ENCODE results near the gene LTBP1.
"Not testable (repeated sequence)": the region's sequence is repeated elsewhere in the genome, so short reads cannot be mapped to it uniquely, and the experiment has no call there.

LTBP1 gene

DNA sequence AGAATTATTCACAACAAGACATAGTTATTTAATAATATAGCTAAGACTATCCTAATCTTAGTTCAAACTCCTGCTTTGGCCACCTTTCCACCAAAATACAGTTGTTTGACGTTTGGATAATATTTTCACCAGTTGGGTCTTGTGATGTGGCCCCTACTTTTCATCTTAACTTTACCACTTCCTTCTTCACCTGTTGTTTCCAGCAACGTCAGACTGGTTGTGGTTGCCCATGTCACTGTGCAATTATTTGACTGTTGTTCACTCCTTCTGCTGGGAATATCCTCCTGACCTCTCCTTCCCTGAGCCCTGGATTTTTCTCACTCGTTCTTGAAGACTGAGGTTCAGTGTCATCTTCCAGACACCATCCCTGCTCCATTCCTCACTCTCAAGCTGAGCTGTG lies 397.5 kb downstream of the LTBP1 start:
- DNase-seq (ENCODE audit: low read depth), result no peak

DNA sequence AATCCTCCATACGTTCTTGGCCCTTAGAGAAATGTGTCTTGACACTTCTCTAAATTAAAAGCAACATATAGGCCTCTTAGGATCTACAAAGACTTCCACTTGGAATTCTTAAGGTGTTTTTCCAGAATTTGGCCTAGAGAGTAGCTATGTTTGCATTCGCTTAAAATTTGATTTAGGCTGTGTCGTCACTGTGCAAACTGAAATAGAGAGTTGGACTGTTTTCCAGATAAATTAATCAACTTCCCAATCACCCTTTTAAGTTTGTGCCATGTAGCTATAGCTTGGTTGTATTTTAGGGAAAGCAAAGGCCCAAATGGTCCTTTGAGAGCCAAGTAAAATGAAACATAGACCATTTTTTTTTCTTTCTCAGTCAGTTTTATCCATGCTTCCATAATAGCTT lies 401.1 kb downstream of the LTBP1 start:
- DNase-seq (ENCODE audit: low read depth), result no peak

DNA sequence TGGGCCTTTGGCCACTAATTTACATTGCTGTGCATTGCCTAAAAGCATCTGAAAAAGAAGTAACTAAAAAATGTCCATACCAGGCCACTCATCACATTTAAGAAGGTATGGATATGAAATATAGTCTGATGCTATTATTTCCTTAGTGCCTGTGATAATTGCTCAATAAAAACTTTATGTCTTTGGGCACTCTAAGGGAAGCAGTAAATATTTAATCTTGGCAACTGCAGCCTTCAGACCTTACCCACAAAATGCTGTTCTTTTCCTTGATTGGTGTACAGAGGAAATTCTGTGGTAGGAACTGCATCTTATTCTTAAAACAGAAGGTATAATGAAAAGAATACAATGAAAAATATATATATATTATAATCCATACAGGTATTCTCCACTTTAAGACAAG lies 403.9 kb downstream of the LTBP1 start:
- DNase-seq (ENCODE audit: low read depth), result no peak

- no peak for DNase-seq (ENCODE audit: low read depth)
These were observed 405.0 kb downstream of the LTBP1 start for GRCh38 chr2:33351781-33352180.

DNA sequence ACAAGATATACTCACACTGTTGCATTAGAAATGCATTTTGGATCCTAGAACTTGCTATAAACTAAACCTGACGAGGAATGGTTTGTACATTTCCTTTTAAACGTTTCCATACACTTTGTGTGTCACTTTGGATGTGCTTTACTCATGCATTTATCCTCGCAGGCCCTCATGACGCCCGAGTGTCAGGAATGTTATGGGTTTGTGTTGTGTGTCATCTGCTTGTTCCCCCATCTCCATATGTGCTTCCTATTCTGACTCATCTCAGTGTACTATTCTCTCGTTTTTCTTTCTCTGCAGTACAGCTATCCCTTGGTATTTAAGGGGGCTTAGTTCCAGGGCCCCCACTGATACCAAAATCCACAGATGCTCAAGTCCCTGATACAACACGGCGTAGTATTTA lies 408.2 kb downstream of the LTBP1 start:
- DNase-seq (ENCODE audit: low read depth), result no peak

DNA sequence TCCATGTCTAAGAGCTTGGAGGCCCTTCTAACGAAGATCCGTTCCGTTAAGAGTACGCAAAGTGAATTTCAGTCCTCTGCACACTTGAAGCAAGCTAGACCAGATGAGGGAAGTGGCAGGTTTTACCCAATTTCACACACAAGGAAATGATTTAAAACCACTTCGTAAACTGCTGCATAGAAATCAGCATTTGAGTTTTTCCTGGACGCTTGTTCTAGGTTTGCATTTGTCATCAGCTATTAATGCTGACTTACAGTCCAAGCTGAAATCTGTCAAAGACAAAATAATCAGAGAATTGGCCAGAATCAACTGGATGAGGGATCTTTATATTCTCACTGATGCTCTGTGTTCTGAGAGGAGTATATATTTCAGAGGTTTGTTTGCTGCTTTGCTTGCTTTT lies 412.1 kb downstream of the LTBP1 start:
- DNase-seq (ENCODE audit: low read depth), result no peak

GRCh38 chr2:33363325-33364298 lies 416.9 kb downstream of the LTBP1 start:
- DNase-seq (ENCODE audit: low read depth), result no peak

DNA sequence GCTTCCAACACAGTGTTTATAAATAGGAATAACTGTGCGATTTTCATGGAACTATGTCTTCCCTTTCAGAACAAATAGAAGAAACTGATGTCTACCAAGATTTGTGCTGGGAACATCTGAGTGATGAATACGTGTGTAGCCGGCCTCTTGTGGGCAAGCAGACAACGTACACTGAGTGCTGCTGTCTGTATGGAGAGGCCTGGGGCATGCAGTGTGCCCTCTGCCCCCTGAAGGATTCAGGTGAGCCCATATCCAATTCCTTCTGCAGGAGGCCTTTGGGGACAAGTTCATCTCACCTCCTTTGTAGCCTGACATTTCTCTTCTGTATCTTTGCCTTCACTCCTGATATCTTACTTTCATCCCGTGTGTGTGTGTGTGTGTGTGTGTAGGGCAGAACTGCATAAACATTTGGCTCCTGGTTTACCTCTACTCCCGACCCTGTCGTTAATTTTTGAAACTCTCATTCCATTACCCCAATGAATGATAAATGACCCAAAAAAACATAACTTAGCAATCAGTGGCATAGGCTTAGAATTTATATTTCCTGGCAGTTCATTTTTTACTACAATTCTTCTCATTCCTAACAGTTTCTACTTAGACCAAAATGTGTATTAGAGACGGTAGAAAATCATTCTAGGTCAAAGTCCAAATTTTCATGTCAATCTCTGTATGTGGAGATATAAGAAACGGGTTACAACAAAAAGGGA lies 418.7 kb downstream of the LTBP1 start:
- no peak for DNase-seq (ENCODE audit: low read depth)

DNA sequence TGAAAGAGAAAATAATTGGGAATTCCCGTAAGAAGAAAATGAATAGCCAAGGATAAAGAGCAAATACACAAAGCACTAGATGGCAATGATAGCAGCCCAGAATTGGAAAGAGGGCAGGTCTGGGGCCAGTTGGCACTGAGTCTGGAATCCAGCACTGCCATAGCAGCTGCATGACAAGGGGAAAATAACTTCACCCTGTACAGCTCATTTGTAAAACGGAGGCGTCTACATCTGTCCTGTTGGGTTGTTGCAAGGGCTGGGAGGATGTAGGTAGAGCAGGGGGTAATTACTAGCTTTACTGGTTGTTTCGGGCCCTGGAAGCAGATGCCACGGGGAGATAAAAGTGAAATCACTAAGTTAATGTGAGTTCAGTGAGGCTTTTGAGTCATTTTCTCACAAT lies 419.7 kb downstream of the LTBP1 start:
- DNase-seq (ENCODE audit: low read depth), result no peak

GRCh38 chr2:33368524-33368923 lies 421.8 kb downstream of the LTBP1 start:
- not testable (repeated sequence) for DNase-seq (ENCODE audit: low read depth)

GRCh38 chr2:33369191-33369590 lies 422.4 kb downstream of the LTBP1 start:
- no peak for DNase-seq (ENCODE audit: low read depth)

DNA sequence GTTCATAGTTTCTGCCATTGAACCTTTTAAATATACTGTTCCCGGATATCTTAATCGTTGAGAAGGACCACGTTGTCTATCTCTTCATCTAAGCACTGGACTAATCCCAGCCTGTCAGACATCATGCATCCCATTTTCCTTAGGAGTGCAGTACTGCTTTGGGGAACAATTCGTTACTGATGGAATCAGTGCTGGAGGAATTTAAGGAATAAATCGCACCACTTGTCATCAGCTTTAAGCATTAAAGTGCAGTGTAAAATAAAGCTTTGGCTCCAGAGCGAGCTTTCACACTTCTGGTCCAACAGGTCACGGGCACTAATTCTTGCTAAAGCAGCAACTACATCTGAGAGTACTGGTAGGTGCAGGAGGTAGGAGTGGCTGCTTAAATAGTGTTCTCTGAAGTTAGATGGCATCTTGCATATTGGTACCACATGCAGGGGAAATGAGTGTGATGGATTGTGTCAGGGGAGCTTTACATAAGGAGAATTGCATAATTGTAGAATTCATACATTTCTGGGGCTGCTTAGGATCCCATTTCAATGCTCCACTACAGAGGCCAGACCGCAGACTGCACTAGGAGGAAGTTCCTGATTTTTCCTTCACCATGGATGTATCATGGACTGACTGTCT lies 424.0 kb downstream of the LTBP1 start:
- DNase-seq (ENCODE audit: low read depth), result no peak

GRCh38 chr2:33371304-33372090 lies 424.7 kb downstream of the LTBP1 start:
- no peak for DNase-seq (ENCODE audit: low read depth)

- DNase-seq (ENCODE audit: low read depth), result no peak
These were observed 426.3 kb downstream of the LTBP1 start for GRCh38 chr2:33372940-33373553.

GRCh38 chr2:33373986-33374385 lies 427.2 kb downstream of the LTBP1 start:
- no peak for DNase-seq (ENCODE audit: low read depth)

- DNase-seq (ENCODE audit: low read depth), result no peak
These were observed 428.3 kb downstream of the LTBP1 start for GRCh38 chr2:33375054-33375453.

- no peak for DNase-seq (ENCODE audit: low read depth)
These were observed 430.3 kb downstream of the LTBP1 start for GRCh38 chr2:33377048-33377447.

- no peak for DNase-seq (ENCODE audit: low read depth)
These were observed 431.9 kb downstream of the LTBP1 start for GRCh38 chr2:33378556-33379210.

DNA sequence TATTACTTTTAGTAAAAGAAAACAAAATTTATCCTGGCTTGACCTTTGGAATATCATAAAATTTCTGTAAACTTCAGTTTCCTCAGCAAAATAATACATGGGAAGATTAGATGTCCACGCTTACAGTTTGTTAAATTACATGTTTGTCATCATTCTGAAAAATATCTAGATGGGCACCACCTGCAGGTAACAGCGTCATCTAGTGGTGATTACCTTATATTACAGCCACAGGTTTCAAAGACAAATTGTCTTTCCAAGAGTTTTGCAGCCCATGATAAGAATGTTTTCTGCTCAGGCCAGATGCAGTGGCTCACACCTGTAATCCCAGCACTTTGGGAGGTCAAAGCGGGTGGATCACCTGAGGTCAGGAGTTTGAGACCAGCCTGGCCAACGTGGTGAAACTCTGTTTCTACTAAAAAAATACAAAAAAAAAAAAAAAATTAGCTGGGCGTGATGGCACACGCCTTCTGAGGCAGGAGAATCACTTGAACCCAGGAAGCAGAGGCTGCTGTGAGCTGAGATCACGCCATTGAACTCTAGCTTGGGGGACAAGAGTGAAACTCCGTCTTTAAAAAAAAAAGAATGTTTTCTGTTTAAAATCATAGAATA lies 433.4 kb downstream of the LTBP1 start:
- DNase-seq (ENCODE audit: low read depth), result no peak

- DNase-seq (ENCODE audit: low read depth), result no peak
These were observed 434.0 kb downstream of the LTBP1 start for GRCh38 chr2:33380719-33381118.
